H9 (cell line): ENCODE measurements around the gene ZNF263. TPM values are rescaled to one million over a fixed set of nuclear protein-coding genes. Genes with fewer than 3 reads are reported as not detected.

ENCODE experiments used
- DNase-seq: peaks from one replicate; pipeline ENCODE4 v3.0.0-alpha.2; 2017
- H2AFZ ChIP-seq: one replicate; pipeline ENCODE4 v1.6.1; 2013; ENCODE audit warnings: mild to moderate bottlenecking, low read length, control low read depth, moderate library complexity
- H2AK5ac ChIP-seq: 2 replicates; pipeline ENCODE4 v1.6.1; 2013; ENCODE audit warnings: low read length, control low read depth, mixed read lengths; ENCODE audit not compliant: insufficient read length
- H2BK120ac ChIP-seq: one replicate; pipeline ENCODE4 v1.6.1; 2013; ENCODE audit warnings: low read depth, mild to moderate bottlenecking, low read length, control low read depth, inconsistent platforms; ENCODE audit not compliant: poor library complexity, severe bottlenecking
- H2BK12ac ChIP-seq: 2 replicates; pipeline ENCODE4 v1.6.1; 2013; ENCODE audit warnings: low read length, control low read depth, mixed read lengths, low read depth; ENCODE audit not compliant: insufficient read length
- H2BK15ac ChIP-seq: 2 replicates; pipeline ENCODE4 v1.6.1; 2013; ENCODE audit warnings: low read depth, low read length, control low read depth
- H2BK20ac ChIP-seq: one replicate; pipeline ENCODE4 v1.6.1; 2013; ENCODE audit warnings: low read depth, mild to moderate bottlenecking, low read length, control low read depth, inconsistent platforms; ENCODE audit not compliant: poor library complexity, severe bottlenecking
- H2BK5ac ChIP-seq: 2 replicates; pipeline ENCODE4 v1.6.1; 2013; ENCODE audit warnings: low read length, control low read depth, mixed read lengths; ENCODE audit not compliant: insufficient read length
- H3K14ac ChIP-seq: 2 replicates; pipeline ENCODE4 v1.6.1; 2013; ENCODE audit warnings: low read length, control low read depth; ENCODE audit not compliant: insufficient read depth
- H3K18ac ChIP-seq: 2 replicates; pipeline ENCODE4 v1.6.1; 2013; ENCODE audit warnings: low read depth, mild to moderate bottlenecking, mixed read lengths, low read length, control low read depth; ENCODE audit not compliant: insufficient read length
- H3K23ac ChIP-seq: 2 replicates; pipeline ENCODE4 v1.6.1; 2013; ENCODE audit warnings: low read length, control low read depth, mixed read lengths, low read depth; ENCODE audit not compliant: insufficient read length
- H3K23me2 ChIP-seq: 2 replicates; pipeline ENCODE4 v1.6.1; 2013; ENCODE audit warnings: low read depth, mild to moderate bottlenecking, mixed read lengths, low read length, control low read depth; ENCODE audit not compliant: insufficient read length, poor library complexity, severe bottlenecking
- H3K27ac ChIP-seq: 2 replicates; pipeline ENCODE4 v1.5.1; 2013; ENCODE audit warnings: low read length, control low read depth, mixed read lengths, low read depth; ENCODE audit not compliant: insufficient read length
- H3K27me3 ChIP-seq: 2 replicates; pipeline ENCODE4 v1.6.1; 2013; ENCODE audit warnings: low read length, control low read depth, inconsistent platforms; ENCODE audit not compliant: insufficient read depth
- H3K4ac ChIP-seq: 2 replicates; pipeline ENCODE4 v1.6.1; 2013; ENCODE audit warnings: low read depth, mild to moderate bottlenecking, control low read depth, inconsistent platforms, low read length, moderate library complexity
- H3K4me1 ChIP-seq: 2 replicates; pipeline ENCODE4 v1.6.1; 2013; ENCODE audit warnings: low read length, control low read depth, inconsistent platforms; ENCODE audit not compliant: insufficient read depth
- H3K4me2 ChIP-seq: 2 replicates; pipeline ENCODE4 v1.6.1; 2013; ENCODE audit warnings: low read length, control low read depth, mixed read lengths; ENCODE audit not compliant: insufficient read length, insufficient read depth
- H3K56ac ChIP-seq: 2 replicates; pipeline ENCODE4 v1.6.1; 2013; ENCODE audit warnings: low read depth, mild to moderate bottlenecking, mixed read lengths, low read length, control low read depth; ENCODE audit not compliant: insufficient read length
- H3K79me1 ChIP-seq: 2 replicates; pipeline ENCODE4 v1.6.1; 2013; ENCODE audit warnings: low read depth, mild to moderate bottlenecking, moderate library complexity, low read length, control low read depth, inconsistent platforms; ENCODE audit not compliant: insufficient read depth, poor library complexity, severe bottlenecking
- H3K79me2 ChIP-seq: 2 replicates; pipeline ENCODE4 v1.6.1; 2013; ENCODE audit warnings: low read length, control low read depth, inconsistent platforms; ENCODE audit not compliant: insufficient read depth
- H3K9ac ChIP-seq: 2 replicates; pipeline ENCODE4 v1.6.1; 2013; ENCODE audit warnings: low read length, control low read depth, mixed read lengths; ENCODE audit not compliant: insufficient read length; ENCODE audit errors: extremely low read depth
- H3K9me3 ChIP-seq: one replicate; pipeline ENCODE4 v1.6.1; 2013; ENCODE audit warnings: low read depth, low read length, inconsistent platforms; ENCODE audit not compliant: control insufficient read depth
- H3T11ph ChIP-seq: one replicate; pipeline ENCODE4 v1.6.1; 2013; ENCODE audit warnings: mild to moderate bottlenecking, low read length, control low read depth, inconsistent platforms
- H4K20me1 ChIP-seq: one replicate; pipeline ENCODE4 v1.6.1; 2013; ENCODE audit not compliant: control insufficient read depth, insufficient read length, insufficient read depth
- H4K5ac ChIP-seq: 2 replicates; pipeline ENCODE4 v1.6.1; 2013; ENCODE audit warnings: low read depth, mild to moderate bottlenecking, mixed read lengths, low read length, control low read depth; ENCODE audit not compliant: insufficient read length
- H4K8ac ChIP-seq: replicated peaks from 2 replicates; pipeline ENCODE4 v1.6.1; 2013; ENCODE audit warnings: low read length, control low read depth, mixed read lengths, low read depth; ENCODE audit not compliant: insufficient read length
- H4K91ac ChIP-seq: 2 replicates; pipeline ENCODE4 v1.6.1; 2013; ENCODE audit warnings: low read depth, mild to moderate bottlenecking, moderate library complexity, mixed read lengths, low read length, control low read depth; ENCODE audit not compliant: insufficient read length
- H3K27ac Mint-ChIP-seq, 3 experiments: 2 replicates in 2 of 3; 3 replicates in 1 of 3; pipeline ENCODE4 v1.8.0; 2020 to 2021; ENCODE audit warnings: mixed read lengths in 3 of 3, mild to moderate bottlenecking in 1 of 3, moderate library complexity in 1 of 3
- H3K27me3 Mint-ChIP-seq: 2 replicates; pipeline ENCODE4 v1.8.0; 2021; ENCODE audit warnings: low read depth, mild to moderate bottlenecking, moderate library complexity, mixed read lengths
- H3K36me3 Mint-ChIP-seq, 3 experiments: 2 replicates in 2 of 3; 3 replicates in 1 of 3; pipeline ENCODE4 v1.8.0; 2020 to 2021; ENCODE audit warnings: low read depth in 3 of 3, mixed read lengths in 3 of 3; ENCODE audit not compliant: insufficient read depth in 1 of 3
- H3K4me1 Mint-ChIP-seq, 2 experiments: 2 replicates each; pipeline ENCODE4 v1.8.0; 2020; ENCODE audit warnings: mixed read lengths in 2 of 2
- H3K4me3 Mint-ChIP-seq, 2 experiments: 2 replicates in 1 of 2; 3 replicates in 1 of 2; pipeline ENCODE4 v1.8.0; 2020 to 2021; ENCODE audit warnings: mild to moderate bottlenecking in 2 of 2, mixed read lengths in 2 of 2, moderate library complexity in 1 of 2
- H3K9me3 Mint-ChIP-seq, 2 experiments: 2 replicates in 1 of 2; 3 replicates in 1 of 2; pipeline ENCODE4 v1.8.0; 2020; ENCODE audit warnings: mild to moderate bottlenecking in 2 of 2, mixed read lengths in 2 of 2, moderate library complexity in 1 of 2
- WGBS: extraction: QIAGEN DNeasy Blood & Tissue Kit; methylation state at CpG from one replicate; pipeline ENCODE4 v1.1.7; 2013; ENCODE audit warnings: missing lambda C conversion rate, low lambda C conversion rate, mixed read lengths; ENCODE audit not compliant: insufficient read length; ENCODE audit errors: extremely low coverage; 5-methylcytosine and 5-hydroxymethylcytosine counted together
- total RNA-seq: library from RNA; stranded (reverse); gene quantifications from 2 replicates; pipeline ENCODE4 v1.2.1, GENCODE V29; 2021
- TF ChIP-seq, protein P1 (sequence below): fragments of 200-600 bp; sonication (generic); conservative IDR thresholded peaks from 3 replicates; pipeline ENCODE4 v1.8.0; 2021; ENCODE audit warnings: antibody characterized with exemption, mild to moderate bottlenecking

ZNF263 gene
- total RNA-seq, 1 experiment from 2014 or later = 35.7 TPM

GRCh38 chr16:3295783-3296182, 12.5 kb downstream of the ZNF263 start:
- H3K9me3 ChIP-seq = peaks cover 13% of the 10 kb centered on the region
- H3K14ac ChIP-seq = no peak overlapping the region
- H3T11ph ChIP-seq = no peak overlapping the region
- no peaks in the 10 kb centered on the region for H3K79me2 ChIP-seq
- Mint-ChIP-seq H3K36me3 (peaks cover 68 to 73% (median 71%) of the 10 kb centered on the region in 3 experiments), H3K9me3 (peaks cover 72 to 77% of the 10 kb centered on the region in 2 experiments), H3K27me3 (peaks cover 3% of the 10 kb centered on the region), H3K27ac (no peak overlapping the region), H3K4me1 (no peaks in the 10 kb centered on the region), H3K4me3 (no peak overlapping the region)
- no peak overlapping the region for H2BK5ac ChIP-seq
- TF ChIP-seq, protein P1, sequence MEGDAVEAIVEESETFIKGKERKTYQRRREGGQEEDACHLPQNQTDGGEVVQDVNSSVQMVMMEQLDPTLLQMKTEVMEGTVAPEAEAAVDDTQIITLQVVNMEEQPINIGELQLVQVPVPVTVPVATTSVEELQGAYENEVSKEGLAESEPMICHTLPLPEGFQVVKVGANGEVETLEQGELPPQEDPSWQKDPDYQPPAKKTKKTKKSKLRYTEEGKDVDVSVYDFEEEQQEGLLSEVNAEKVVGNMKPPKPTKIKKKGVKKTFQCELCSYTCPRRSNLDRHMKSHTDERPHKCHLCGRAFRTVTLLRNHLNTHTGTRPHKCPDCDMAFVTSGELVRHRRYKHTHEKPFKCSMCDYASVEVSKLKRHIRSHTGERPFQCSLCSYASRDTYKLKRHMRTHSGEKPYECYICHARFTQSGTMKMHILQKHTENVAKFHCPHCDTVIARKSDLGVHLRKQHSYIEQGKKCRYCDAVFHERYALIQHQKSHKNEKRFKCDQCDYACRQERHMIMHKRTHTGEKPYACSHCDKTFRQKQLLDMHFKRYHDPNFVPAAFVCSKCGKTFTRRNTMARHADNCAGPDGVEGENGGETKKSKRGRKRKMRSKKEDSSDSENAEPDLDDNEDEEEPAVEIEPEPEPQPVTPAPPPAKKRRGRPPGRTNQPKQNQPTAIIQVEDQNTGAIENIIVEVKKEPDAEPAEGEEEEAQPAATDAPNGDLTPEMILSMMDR = no peak
- H2BK20ac ChIP-seq = no peak overlapping the region
- H3K4ac ChIP-seq = no peak overlapping the region
- H2BK15ac ChIP-seq = no peak overlapping the region
- peaks cover 2% of the 10 kb centered on the region for H3K79me1 ChIP-seq
- no CpG with 5 or more reads among the region's 13 CpGs for WGBS
- no peaks in the 10 kb centered on the region for H4K20me1 ChIP-seq
- H4K8ac ChIP-seq = no peak overlapping the region
- no peak overlapping the region for H2AFZ ChIP-seq
- no peaks in the 10 kb centered on the region for H3K27me3 ChIP-seq
- H4K91ac ChIP-seq = no peak overlapping the region
- no peak overlapping the region for H3K9ac ChIP-seq
- no peak overlapping the region for H2AK5ac ChIP-seq
- no peak overlapping the region for H2BK120ac ChIP-seq
- no peaks in the 10 kb centered on the region for H3K4me1 ChIP-seq
- H3K23me2 ChIP-seq = no peaks in the 10 kb centered on the region
- no peak overlapping the region for H3K4me2 ChIP-seq
- no peak overlapping the region for H3K56ac ChIP-seq
- H3K18ac ChIP-seq = no peak overlapping the region
- no peak overlapping the region for H4K5ac ChIP-seq
- H2BK12ac ChIP-seq = no peak overlapping the region
- no peak overlapping the region for H3K23ac ChIP-seq
- DNase-seq = no peak
- H3K27ac ChIP-seq = no peak overlapping the region
